ENCODE results near the gene AAGAB.

AAGAB gene

DNA sequence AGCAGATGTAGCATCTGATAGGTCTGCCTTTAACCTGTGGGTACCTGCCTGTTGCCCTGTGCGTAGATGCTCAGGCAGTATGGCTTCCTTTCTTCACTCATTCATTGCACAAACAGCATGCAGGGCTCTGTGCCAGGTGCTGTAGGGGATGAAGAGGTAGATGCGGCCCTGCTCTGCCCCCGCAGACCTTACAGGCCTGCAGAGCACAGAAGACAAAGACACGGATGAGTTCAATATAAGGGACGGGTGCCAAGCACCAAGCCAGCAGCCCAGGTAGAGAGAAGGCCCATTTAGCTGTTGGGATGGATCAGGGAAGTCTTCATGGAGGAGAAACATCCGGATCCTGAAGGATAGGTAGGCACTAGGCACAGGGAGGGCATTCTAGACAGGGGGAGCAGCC, 69.4 kb downstream of the AAGAB start:
- no peaks in the 10 kb centered on the region for H3K27me3 ChIP-seq (ENCODE audit: control insufficient read depth in 2 of 2, insufficient read depth in 2 of 2, low read length in 2 of 2)
- no peak overlapping the region for H3K9ac ChIP-seq (ENCODE audit: low read depth in 1 of 2, low read length in 2 of 2)
- no peak overlapping the region for H3K4me3 ChIP-seq (ENCODE audit: low read length in 2 of 2)
- H3K36me3 ChIP-seq (ENCODE audit: control insufficient read depth in 2 of 2, insufficient read depth in 2 of 2, low read length in 2 of 2) = peaks cover 37 to 54% of the 10 kb centered on the region in 2 donors
- H3K9me3 ChIP-seq (ENCODE audit: control insufficient read depth in 2 of 2, low read length in 2 of 2) = no peaks in the 10 kb centered on the region
- no peak overlapping the region for H3K27ac ChIP-seq (ENCODE audit: low read depth in 2 of 2, low read length in 2 of 2)
- H3K4me1 ChIP-seq (ENCODE audit: control insufficient read depth in 2 of 2, insufficient read depth in 2 of 2, low read length in 2 of 2) = peaks cover 2 to 8% of the 10 kb centered on the region in 2 donors

DNA sequence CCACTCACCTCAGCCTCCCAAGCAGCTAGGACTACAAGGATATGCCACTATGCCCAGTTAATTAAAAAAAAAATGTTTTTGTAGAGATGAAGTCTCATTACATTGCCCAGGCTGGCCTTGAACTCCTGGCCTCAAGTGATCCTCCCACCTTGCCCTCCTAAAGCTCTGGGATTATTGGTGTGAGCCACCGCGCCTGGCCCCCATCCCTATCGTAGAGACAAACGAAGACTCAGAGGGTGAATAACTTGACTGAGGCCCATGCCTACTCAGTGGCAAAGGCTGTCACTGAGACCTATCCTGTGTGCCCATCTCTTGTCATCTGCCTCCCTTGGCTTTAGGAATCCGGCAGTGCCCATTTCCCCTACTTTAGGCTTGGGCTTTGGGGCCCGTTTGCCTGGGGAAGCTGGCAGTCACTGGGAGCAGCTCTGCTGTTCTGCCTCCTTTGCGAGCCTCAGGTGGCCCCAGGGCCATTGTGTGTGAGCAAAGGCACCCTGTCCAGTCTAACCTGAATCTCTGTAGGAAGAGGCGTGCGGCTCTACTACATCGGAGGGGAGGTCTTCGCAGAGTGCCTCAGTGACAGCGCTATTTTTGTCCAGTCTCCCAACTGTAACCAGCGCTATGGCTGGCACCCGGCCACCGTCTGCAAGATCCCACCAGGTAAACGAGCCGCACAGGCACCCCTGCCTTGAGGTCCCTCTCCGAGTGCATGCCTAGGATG, 70.1 kb downstream of the AAGAB start:
- Histone ChIP-seq H3K9ac (ENCODE audit: low read depth in 1 of 2, low read length in 2 of 2) (no peak overlapping the region), H3K36me3 (ENCODE audit: control insufficient read depth in 2 of 2, insufficient read depth in 2 of 2, low read length in 2 of 2) (peaks cover 31 to 53% of the 10 kb centered on the region in 2 donors), H3K27me3 (ENCODE audit: control insufficient read depth in 2 of 2, insufficient read depth in 2 of 2, low read length in 2 of 2) (no peaks in the 10 kb centered on the region), H3K27ac (ENCODE audit: low read depth in 2 of 2, low read length in 2 of 2) (no peak overlapping the region), H3K9me3 (ENCODE audit: control insufficient read depth in 2 of 2, low read length in 2 of 2) (no peaks in the 10 kb centered on the region), H3K4me1 (ENCODE audit: control insufficient read depth in 2 of 2, insufficient read depth in 2 of 2, low read length in 2 of 2) (peaks cover 2 to 8% of the 10 kb centered on the region in 2 donors), H3K4me3 (ENCODE audit: low read length in 2 of 2) (no peak overlapping the region)

DNA sequence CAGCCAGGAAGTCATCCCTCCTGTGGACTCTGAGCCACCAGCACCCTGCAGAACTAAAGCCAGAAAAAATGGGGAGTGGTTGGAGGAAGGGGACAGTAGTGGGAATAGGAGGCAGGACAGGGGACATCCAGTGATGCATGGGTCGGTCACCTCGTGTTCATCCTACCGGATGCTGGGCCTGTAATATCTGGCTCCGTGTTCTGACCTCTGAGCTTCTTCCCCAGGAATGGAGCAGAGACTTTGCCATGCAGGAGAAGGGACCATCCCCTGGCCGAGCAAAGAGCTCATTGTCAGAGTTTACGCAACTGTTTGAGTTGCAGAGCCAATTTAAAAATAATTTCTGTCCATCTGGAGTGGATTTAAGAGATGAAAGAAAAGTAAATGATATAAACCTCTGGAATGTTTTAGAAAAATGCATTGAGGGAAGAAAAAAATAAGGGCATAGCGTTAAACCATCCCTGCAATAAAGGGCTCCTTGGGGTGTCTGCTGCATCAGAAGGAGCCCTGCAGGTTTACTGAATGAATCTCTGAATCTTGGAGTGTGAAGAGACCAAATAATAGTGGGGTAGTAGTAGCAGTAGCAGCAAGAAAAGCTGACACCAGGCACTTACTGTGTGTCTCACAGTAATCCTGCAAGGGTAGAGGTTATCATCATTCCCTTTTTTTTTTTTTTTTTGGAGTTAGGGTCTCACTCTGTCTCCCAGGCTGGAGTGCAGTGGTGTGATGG, 70.9 kb downstream of the AAGAB start:
- Histone ChIP-seq H3K9me3 (ENCODE audit: control insufficient read depth in 2 of 2, low read length in 2 of 2) (no peaks in the 10 kb centered on the region), H3K9ac (ENCODE audit: low read depth in 1 of 2, low read length in 2 of 2) (no peak overlapping the region), H3K27ac (ENCODE audit: low read depth in 2 of 2, low read length in 2 of 2) (no peak overlapping the region), H3K4me1 (ENCODE audit: control insufficient read depth in 2 of 2, insufficient read depth in 2 of 2, low read length in 2 of 2) (peaks cover 2 to 3% of the 10 kb centered on the region in 2 donors), H3K4me3 (ENCODE audit: low read length in 2 of 2) (no peak overlapping the region), H3K27me3 (ENCODE audit: control insufficient read depth in 2 of 2, insufficient read depth in 2 of 2, low read length in 2 of 2) (no peaks in the 10 kb centered on the region), H3K36me3 (ENCODE audit: control insufficient read depth in 2 of 2, insufficient read depth in 2 of 2, low read length in 2 of 2) (peaks cover 23 to 53% of the 10 kb centered on the region in 2 donors)

DNA sequence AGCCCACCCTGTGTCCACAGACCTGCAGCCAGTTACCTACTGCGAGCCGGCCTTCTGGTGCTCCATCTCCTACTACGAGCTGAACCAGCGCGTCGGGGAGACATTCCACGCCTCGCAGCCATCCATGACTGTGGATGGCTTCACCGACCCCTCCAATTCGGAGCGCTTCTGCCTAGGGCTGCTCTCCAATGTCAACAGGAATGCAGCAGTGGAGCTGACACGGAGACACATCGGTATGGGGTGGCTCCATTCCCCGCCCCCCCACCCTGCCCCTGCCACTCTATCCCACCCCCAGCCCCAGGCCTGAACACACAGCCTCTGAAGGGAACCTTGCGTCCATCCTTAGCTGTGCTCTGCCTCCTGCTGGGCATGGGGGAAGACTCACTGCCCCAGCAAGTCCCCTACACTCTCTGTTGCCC, 73.2 kb downstream of the AAGAB start:
- H3K27me3 ChIP-seq (ENCODE audit: control insufficient read depth in 2 of 2, insufficient read depth in 2 of 2, low read length in 2 of 2) = no peaks in the 10 kb centered on the region
- H3K27ac ChIP-seq (ENCODE audit: low read depth in 2 of 2, low read length in 2 of 2) = no peak overlapping the region
- no peak overlapping the region for H3K4me3 ChIP-seq (ENCODE audit: low read length in 2 of 2)
- peaks cover 1 to 3% of the 10 kb centered on the region in 2 donors for H3K4me1 ChIP-seq (ENCODE audit: control insufficient read depth in 2 of 2, insufficient read depth in 2 of 2, low read length in 2 of 2)
- no peaks in the 10 kb centered on the region for H3K9me3 ChIP-seq (ENCODE audit: control insufficient read depth in 2 of 2, low read length in 2 of 2)
- no peak overlapping the region for H3K9ac ChIP-seq (ENCODE audit: low read depth in 1 of 2, low read length in 2 of 2)
- H3K36me3 ChIP-seq (ENCODE audit: control insufficient read depth in 2 of 2, insufficient read depth in 2 of 2, low read length in 2 of 2) = peaks cover 11 to 48% of the 10 kb centered on the region in 2 donors

DNA sequence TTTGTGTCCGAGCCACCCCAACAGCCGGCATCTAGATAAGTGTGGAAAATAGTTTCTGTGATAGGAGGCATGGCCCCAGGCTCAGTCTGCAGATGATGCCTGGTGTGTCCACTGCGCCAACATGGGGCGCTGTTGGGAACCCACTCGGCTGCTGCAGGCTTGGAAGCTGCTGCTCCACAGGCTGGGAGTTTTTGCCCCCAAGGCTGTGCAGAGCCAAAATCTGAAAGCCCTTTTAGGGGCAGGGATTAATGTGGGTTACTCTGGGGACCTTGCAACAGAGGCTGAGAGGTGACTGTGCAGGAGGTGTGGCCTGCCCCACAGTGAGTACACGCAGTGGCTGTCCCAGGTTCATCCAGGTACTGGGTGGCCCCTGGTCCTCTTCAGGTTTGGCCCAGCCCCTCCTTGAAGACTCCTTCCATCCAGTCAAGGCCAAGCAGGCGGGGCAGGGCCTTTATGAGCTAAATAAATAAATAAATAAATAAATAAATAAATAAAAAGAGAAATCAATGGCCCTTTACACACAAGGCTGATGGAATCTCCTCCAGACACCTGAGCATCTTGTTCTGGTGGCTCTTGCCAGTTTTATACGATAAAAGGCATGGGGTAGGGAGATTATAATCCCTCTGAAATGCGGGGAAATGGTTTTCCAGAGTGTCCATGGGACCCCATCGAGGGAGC, 73.8 kb downstream of the AAGAB start:
- no peaks in the 10 kb centered on the region for H3K9me3 ChIP-seq (ENCODE audit: control insufficient read depth in 2 of 2, low read length in 2 of 2)
- H3K27me3 ChIP-seq (ENCODE audit: control insufficient read depth in 2 of 2, insufficient read depth in 2 of 2, low read length in 2 of 2) = no peaks in the 10 kb centered on the region
- no peak overlapping the region for H3K4me3 ChIP-seq (ENCODE audit: low read length in 2 of 2)
- H3K36me3 ChIP-seq (ENCODE audit: control insufficient read depth in 2 of 2, insufficient read depth in 2 of 2, low read length in 2 of 2) = peaks cover 11 to 45% of the 10 kb centered on the region in 2 donors
- no peak overlapping the region for H3K9ac ChIP-seq (ENCODE audit: low read depth in 1 of 2, low read length in 2 of 2)
- no peak overlapping the region for H3K27ac ChIP-seq (ENCODE audit: low read depth in 2 of 2, low read length in 2 of 2)
- H3K4me1 ChIP-seq (ENCODE audit: control insufficient read depth in 2 of 2, insufficient read depth in 2 of 2, low read length in 2 of 2) = peaks cover 0 to 3% of the 10 kb centered on the region in 2 donors

DNA sequence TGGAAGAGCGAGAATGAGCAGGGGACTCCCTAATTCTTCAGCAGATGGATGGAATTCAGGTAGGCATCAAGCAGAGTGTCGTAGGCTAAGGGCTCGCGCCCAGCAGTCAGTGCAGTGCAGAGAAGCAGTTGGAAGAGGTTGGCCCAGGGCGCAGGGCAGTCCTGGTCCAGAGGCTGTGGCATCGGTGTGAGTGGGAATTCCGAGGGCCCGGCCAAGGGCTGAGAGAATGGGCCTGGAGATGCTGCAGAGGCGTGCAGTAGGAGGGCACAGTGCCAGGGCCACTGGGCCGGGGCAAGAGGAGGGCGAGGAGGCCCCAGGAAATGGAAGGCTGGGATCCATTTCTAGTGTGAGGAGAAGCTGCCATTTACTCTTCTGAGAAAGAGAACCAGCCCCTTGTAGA, 74.4 kb downstream of the AAGAB start:
- Histone ChIP-seq H3K4me1 (ENCODE audit: control insufficient read depth in 2 of 2, insufficient read depth in 2 of 2, low read length in 2 of 2) (peaks cover 0 to 7% of the 10 kb centered on the region in 2 donors), H3K27ac (ENCODE audit: low read depth in 2 of 2, low read length in 2 of 2) (no peak overlapping the region), H3K9ac (ENCODE audit: low read depth in 1 of 2, low read length in 2 of 2) (no peak overlapping the region), H3K9me3 (ENCODE audit: control insufficient read depth in 2 of 2, low read length in 2 of 2) (no peaks in the 10 kb centered on the region), H3K27me3 (ENCODE audit: control insufficient read depth in 2 of 2, insufficient read depth in 2 of 2, low read length in 2 of 2) (no peaks in the 10 kb centered on the region), H3K36me3 (ENCODE audit: control insufficient read depth in 2 of 2, insufficient read depth in 2 of 2, low read length in 2 of 2) (peaks cover 9 to 49% of the 10 kb centered on the region in 2 donors), H3K4me3 (ENCODE audit: low read length in 2 of 2) (no peak overlapping the region)

DNA sequence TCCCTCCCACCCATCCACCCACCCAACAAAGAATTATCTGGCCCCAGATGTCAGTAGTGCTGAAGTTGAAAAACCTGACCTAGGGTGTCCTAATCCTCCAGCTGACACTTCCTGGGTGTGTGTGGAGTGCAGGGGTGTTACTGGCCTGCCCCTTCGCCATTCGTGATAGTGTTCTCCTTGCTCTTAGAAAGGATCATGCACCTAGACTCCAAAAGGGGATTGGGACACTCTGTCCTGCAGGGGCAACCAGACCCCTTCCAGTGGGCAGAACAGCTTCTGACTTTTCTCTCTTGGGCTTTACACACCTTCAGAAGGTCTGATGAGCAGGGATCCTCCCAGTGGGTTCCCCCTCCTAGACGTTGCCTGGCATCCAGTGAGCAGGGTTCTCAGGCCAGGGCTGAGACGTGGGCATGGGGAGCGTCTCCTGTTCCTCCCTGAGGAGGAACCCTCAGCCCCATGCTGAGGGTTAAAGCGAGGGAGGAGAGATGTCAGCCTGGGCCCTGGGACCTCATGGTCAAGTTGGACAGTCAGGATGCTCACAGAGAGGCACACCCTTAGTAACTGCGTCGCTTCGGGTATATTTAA, 75.0 kb downstream of the AAGAB start:
- H3K36me3 ChIP-seq (ENCODE audit: control insufficient read depth in 2 of 2, insufficient read depth in 2 of 2, low read length in 2 of 2) = peaks cover 6 to 47% of the 10 kb centered on the region in 2 donors
- H3K27ac ChIP-seq (ENCODE audit: low read depth in 2 of 2, low read length in 2 of 2) = no peak overlapping the region
- H3K9ac ChIP-seq (ENCODE audit: low read depth in 1 of 2, low read length in 2 of 2) = no peak overlapping the region
- no peaks in the 10 kb centered on the region for H3K9me3 ChIP-seq (ENCODE audit: control insufficient read depth in 2 of 2, low read length in 2 of 2)
- H3K4me1 ChIP-seq (ENCODE audit: control insufficient read depth in 2 of 2, insufficient read depth in 2 of 2, low read length in 2 of 2) = peaks cover 0 to 9% of the 10 kb centered on the region in 2 donors
- H3K4me3 ChIP-seq (ENCODE audit: low read length in 2 of 2) = no peak overlapping the region
- H3K27me3 ChIP-seq (ENCODE audit: control insufficient read depth in 2 of 2, insufficient read depth in 2 of 2, low read length in 2 of 2) = no peaks in the 10 kb centered on the region

DNA sequence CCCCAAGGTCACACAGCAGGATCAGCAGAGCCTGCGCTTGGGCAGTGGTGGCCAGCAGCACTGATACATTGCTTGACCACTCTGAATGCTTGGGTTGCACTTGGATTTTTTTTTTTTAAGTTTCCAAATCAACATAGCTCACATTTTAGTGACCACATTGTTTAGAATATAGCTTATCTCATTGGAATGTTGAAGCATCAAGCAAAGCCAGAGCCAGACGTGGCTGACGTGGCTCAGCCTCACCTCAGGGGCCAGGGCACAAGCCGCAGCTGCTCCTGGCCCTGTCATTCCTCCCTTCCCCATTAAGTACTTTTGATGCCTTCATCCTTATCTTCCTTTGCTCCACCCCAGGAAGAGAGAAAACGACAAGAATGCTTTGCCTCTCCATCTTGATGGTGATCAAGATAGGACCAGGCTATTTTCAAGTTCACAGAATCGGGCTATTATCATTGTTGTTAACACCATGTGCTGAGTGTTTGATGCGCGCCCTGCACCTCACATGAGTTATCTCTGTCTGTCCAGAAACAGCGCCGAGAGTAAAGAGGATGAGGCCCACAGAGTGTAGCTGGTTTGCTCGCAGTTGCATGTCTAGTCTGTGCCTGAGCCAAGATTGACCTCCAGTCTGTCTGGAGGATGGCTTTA, 75.8 kb downstream of the AAGAB start:
- H3K4me3 ChIP-seq (ENCODE audit: low read length in 2 of 2) = no peak overlapping the region
- H3K9ac ChIP-seq (ENCODE audit: low read depth in 1 of 2, low read length in 2 of 2) = no peak overlapping the region
- no peak overlapping the region for H3K27ac ChIP-seq (ENCODE audit: low read depth in 2 of 2, low read length in 2 of 2)
- peaks cover 0 to 12% of the 10 kb centered on the region in 2 donors for H3K4me1 ChIP-seq (ENCODE audit: control insufficient read depth in 2 of 2, insufficient read depth in 2 of 2, low read length in 2 of 2)
- H3K9me3 ChIP-seq (ENCODE audit: control insufficient read depth in 2 of 2, low read length in 2 of 2) = no peaks in the 10 kb centered on the region
- H3K36me3 ChIP-seq (ENCODE audit: control insufficient read depth in 2 of 2, insufficient read depth in 2 of 2, low read length in 2 of 2) = peaks cover 9 to 53% of the 10 kb centered on the region in 2 donors
- no peaks in the 10 kb centered on the region for H3K27me3 ChIP-seq (ENCODE audit: control insufficient read depth in 2 of 2, insufficient read depth in 2 of 2, low read length in 2 of 2)

DNA sequence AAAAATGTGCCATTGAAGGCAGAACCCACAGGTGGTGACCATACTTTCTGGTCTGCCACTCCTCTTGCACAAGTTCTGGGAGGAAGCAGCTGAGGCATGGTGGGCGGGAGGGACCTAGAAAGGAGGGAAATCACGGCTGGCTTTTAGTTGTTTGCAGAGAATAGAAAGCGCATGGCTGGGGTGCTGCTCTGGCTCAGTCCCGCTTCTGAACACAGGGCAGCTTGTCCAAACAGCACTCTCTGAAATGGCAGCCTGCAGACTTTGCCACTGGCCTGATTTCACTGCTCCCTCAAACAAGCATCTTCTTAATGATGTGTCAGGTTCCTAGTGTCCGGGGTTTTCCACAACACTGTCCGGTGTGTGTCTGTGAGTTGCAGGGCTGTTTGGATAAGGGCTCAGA, 76.7 kb downstream of the AAGAB start:
- Histone ChIP-seq H3K9ac (ENCODE audit: low read depth in 1 of 2, low read length in 2 of 2) (no peak overlapping the region), H3K4me3 (ENCODE audit: low read length in 2 of 2) (no peak overlapping the region), H3K27me3 (ENCODE audit: control insufficient read depth in 2 of 2, insufficient read depth in 2 of 2, low read length in 2 of 2) (no peaks in the 10 kb centered on the region), H3K9me3 (ENCODE audit: control insufficient read depth in 2 of 2, low read length in 2 of 2) (no peaks in the 10 kb centered on the region), H3K36me3 (ENCODE audit: control insufficient read depth in 2 of 2, insufficient read depth in 2 of 2, low read length in 2 of 2) (peaks cover 10 to 56% of the 10 kb centered on the region in 2 donors), H3K4me1 (ENCODE audit: control insufficient read depth in 2 of 2, insufficient read depth in 2 of 2, low read length in 2 of 2) (peaks cover 0 to 12% of the 10 kb centered on the region in 2 donors), H3K27ac (ENCODE audit: low read depth in 2 of 2, low read length in 2 of 2) (no peak overlapping the region)

Data from mucosa of rectum (tissue), 2 donors.